ENCODE results near the gene DMXL2.
"Not testable (repeated sequence)": the region's sequence is repeated elsewhere in the genome, so short reads cannot be mapped to it uniquely, and the experiment has no call there.

Gene DMXL2

DNA sequence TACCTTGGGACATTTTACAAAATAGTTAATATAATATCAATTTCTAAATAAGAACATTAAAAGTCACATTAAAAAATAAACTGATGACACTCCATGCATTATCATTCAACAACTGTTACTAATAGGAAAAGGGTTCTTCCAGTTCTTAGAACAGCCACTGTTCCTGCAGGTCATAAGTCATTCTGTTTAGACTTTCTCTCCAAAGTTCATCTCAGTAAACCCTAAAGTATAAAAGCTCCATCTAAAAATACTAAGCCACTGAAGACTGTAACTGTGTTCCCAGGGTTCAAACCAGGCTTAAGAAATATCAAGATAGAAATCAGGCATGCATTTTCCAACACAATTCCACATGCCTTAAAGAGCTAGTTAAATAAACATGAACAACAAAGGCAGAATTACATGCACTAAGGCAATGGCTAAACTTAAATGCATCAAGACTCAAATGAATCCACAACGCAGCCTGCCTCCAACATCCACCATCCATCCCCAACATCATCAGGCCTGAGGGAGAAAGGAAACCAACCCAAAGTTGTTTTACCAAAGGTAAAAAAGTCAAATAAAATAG, 46.2 kb downstream of the DMXL2 start:
- no peak for DNase-seq (ENCODE audit: low read depth, low spot score)

DNA sequence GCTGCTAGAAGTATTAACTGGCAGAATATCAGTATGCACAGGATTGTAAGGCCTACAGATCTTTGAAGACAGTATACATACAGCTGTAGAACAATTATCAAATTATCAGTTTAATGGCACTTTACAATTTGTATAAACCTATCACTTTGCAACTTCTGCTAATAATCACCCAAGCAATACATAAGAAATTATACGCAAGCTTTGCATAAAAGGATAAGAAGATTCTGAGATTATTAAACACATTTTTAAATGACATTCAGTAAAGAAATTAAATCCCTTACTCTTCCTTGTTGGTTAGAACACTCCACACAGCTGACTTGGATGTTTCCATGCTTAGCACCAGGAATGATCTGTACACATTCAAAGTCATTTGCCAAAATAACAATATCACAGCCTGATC, 46.8 kb downstream of the DMXL2 start:
- DNase-seq (ENCODE audit: low read depth, low spot score) = no peak

DNA sequence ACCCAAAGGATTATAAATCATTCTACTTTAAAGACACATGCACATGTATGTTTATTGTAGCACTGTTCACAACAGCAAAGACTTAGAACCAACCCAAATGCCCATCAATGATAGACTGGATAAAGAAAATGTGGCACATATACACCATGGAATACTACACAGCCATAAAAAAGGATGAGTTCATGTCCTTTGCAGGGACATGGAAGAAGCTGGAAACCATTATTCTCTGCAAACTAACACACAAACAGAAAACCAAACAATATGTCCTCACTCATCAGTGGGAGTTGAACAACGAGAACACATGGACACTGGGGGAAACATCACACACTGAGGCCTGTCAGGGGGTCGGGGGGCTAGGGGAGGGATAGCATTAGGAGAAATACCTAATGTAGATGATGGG, 49.2 kb downstream of the DMXL2 start:
- not testable (repeated sequence) for DNase-seq (ENCODE audit: low read depth, low spot score)

DNA sequence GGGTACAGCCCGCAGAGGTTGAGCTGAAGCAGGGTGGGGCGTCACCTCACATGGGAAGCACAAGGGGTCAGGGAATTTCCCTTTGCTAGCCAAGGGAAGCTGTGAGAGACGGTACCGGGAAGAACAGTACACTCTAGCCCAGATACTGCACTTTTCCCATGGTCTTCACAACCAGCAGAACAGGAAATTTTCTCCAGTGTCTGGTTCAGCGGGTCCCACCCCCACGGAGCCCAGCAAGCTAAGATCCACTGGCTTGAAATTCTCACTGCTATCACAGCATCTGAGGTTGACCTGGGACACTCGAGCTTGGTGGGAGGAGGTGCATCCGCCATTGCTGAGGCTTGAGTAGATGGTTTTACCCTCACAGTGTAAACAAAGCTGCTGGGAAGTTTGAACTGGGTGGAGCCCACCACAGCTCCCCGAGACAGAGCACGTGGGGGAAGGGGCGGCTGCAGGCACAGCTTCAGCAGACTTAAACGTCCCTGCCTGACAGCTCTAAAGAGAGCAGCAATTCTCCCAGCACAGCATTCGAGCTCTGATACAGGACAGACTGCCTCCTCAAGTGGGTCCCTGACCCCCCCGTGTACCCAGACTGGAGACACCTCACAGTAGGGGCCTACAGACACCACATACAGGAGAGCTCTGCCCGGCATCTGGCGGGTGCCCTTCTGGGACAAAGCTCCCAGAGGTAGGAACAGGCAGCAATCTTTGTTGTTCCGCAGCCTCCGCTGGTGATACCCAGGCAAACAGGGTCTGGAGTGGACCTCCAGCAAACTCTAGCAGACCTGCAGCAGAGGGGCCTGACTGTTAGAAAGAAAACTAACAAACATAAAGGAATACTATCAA, 53.4 kb downstream of the DMXL2 start:
- DNase-seq (ENCODE audit: low read depth, low spot score) = not testable (repeated sequence)

DNA sequence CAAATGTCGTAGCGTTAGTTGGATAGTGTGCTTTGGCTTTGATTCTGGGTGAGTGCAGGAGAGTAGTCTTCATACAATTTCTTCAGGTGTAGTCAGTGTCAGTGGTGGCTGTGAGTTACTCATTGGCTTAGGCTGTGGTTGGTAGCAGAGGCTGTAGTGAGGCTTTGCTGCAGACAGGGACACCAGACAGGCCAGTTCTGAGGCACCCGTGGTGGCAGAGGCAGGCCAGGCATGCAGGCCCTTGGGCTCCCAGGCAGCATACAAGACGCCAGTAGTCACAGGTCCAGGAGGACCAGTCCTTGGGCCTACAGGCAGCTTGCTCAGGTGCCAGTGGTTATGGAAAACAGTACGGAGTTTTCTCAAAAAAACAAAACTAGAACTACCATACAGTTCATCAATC, 61.3 kb downstream of the DMXL2 start:
- DNase-seq (ENCODE audit: low read depth, low spot score) = no peak

DNA sequence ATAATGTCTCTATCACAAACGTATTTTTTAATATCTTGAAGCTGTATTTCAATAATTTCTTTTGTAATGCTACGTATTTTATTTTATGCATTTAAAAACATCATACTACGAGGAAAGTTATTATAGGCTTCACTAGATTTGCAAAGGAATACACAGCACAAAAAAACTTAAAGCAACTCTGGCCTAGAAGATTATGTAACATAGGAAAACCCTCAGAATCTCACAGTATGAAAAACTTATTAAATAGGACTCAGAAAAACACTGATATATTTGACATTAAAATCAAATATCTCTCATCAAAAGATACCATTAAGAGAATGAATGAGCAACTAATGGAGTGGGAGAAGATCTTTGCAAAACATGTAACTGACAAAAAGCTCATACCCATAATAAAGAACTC, 63.7 kb downstream of the DMXL2 start:
- DNase-seq (ENCODE audit: low read depth, low spot score) = no peak

DNA sequence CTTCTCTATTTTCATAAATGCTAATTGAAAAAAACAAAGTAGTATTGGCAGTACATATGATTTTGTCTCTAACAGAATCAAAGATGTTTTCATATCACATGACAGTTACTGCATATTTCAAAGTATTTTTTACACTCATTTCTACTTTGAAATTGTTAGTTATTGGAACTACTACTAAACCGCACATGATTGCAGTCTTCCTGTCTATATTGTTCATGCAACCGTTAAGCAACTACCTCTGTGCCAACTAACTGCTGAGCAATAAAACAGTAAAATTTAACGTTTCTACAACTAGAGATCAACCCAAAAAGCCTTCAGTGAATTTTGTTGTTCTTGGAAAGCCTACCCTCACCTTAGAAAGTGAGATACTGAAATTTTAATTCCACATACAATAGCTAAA, 64.2 kb downstream of the DMXL2 start:
- DNase-seq (ENCODE audit: low read depth, low spot score) = no peak

DNA sequence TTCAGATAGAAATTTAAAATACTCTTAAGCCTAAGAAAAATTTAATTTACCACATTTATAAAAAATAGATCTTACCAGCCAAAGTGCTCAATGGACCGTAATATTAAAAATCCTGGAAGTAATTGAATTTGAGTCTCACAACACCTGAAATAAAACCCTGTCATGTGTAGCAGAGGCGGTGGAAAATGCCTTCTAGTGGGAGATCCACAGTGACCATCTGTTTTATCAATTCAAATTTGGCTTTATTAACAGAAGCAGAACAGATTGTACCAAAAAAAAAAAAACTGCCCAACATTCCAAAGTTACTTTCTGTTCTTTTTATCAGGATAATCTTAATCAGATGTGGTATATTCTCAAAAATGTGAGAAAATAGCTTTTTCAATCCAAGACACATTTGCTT, 71.7 kb downstream of the DMXL2 start:
- no peak for DNase-seq (ENCODE audit: low read depth, low spot score)

DNA sequence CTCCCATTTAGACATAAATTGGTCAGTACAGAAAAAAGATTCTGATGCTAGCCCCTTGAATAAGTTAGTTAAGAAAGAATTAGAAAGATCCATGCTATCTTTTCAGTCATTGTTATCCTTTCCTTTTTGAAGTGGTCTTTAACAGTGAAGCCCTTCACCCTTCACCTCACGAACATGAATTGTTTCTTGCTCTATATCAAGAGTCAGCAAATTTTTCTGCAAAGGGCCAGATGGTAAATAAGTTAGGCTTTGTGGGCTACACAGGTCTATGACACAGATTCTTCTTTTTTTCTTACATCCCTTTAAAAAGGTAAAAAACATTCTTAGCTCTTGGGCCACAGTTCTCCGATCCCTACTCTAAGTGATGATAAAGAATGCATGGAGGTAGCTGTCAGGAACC, 74.9 kb downstream of the DMXL2 start:
- DNase-seq (ENCODE audit: low read depth, low spot score) = no peak

DNA sequence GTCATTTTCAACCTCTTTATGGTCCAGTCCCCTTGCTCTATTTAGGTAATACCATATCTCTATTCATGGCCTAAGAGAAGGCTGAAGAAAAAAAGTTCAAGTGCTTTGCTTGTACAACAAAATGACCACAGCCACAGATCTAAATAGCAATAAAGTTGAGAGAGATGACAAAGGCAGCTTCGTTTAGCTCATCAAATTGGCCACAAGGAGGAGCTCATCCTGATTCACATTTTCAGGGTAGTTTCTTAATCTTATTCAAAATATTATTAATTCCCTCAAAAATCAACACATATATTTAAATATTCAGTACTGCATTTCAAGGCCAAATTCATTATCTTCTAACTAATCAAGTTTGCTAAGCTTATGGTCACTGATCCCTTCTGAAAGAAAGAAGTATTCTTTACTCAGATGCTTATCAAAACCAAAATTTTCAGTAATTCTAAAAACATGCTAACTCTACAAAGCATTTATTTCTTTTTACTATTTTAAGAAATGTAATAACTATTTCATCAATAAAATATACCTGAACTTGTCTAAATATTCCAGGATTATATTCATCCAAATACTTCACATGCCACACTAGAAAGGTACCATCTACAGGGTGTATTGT, 85.5 kb downstream of the DMXL2 start:
- no peak for DNase-seq (ENCODE audit: low read depth, low spot score)

DNA sequence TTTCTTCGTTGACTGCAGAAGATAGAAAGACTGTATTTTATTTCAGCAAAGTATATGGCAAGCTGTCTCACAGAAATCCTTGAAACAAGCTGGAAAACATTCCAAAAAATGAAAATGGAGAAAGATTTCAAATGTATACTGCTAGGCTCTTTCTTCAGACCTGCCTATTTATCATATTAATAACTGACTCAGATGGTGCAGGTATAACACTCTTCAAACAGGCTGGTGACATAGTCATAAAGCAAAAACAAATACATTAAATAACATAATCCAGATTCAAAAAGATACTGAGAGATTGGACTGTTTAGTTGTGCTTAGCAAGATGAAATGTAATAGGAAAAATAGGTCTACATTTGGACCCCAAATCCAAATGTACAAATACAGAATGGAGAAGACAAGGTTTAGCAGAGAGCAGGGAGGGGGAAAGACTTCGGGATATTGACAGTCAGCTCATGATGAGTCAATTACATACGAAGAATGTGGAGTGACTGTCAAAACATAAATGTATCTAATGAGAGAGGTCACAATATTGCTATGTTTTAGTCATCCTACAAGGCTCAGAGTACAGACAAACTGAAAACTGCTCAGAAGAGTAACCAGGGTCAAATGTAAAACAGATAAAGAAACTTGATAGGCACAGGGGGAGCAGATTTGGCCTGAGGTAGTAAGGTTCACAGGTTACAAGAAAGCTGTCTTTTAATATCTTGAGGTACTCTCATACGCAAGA, 88.7 kb downstream of the DMXL2 start:
- DNase-seq (ENCODE audit: low read depth, low spot score) = no peak

DNA sequence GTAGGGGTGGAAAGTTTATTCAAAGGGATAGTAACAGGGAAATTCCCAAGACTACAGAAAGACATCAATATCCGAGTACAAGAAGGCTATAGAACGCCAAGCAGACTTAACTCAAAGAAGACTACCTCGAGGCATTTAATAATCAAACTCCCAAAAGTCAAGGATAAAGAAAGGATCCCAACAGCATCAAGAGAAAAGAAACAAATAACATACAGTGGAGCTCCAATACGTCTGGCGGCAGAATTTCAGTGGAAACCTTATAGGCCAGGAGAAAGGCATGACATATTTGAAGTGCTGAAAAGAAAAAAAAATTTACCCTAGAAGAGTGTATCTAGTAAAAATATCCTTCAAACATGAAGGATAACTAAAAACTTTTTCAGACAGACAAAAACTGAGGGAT, 95.6 kb downstream of the DMXL2 start:
- no peak for DNase-seq (ENCODE audit: low read depth, low spot score)

DNA sequence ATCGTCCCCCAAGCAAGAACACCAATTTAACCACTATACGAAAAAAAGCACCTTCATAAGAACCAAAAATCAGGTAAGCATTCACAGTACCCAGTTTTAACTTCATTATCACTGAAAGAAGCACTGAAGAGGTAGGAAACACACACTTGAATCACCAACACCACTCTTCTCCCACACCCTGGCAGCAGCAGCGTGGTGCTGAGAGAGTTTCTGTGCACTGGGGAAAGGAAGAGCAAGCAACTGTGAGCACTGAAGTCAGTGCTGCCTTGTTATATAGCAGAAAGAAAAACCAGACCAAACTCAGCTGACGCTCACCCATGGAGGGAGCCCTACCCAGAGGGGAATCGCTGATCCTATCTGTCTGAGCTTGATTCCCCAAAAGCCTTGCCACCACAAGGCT, 98.2 kb downstream of the DMXL2 start:
- no peak for DNase-seq (ENCODE audit: low read depth, low spot score)

DNA sequence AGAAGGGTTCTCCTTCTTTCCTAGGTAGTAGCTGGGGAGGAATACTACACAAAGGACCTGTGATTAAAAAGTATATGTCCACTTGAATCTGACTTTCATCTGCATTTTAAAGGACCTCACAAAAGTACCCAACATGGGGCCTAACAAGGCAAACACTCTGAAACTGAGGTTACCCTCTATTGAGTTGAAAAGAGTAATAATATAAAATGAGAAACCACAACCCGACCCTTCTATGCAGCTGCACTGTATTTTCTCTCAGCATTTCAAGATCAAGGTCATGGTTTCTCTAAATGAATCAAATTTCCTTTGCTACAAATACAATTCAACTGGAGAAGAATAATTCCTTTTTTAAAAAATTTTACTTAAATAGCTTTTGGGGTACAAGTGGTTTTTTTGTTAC, 106.3 kb downstream of the DMXL2 start:
- no peak for DNase-seq (ENCODE audit: low read depth, low spot score)

DNA sequence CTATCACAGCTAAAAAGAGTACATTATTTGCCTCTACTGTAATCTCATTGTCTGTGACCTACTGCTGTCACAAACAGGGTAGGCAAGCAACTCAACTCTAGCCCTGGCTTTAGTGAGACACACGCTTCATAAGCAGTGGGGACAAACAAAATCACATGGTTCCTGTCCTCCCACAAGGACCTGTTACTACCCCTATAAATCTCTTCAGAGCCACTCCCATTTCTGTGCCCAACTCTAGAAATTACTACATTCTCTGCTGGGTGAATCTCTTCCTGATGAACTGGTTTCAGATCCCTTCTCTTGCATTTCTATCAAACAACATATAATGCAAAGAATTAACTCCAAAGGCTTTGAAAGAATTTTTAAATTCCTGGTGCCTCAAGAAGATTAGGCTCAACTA, 117.3 kb downstream of the DMXL2 start:
- no peak for DNase-seq (ENCODE audit: low read depth, low spot score)

DNA sequence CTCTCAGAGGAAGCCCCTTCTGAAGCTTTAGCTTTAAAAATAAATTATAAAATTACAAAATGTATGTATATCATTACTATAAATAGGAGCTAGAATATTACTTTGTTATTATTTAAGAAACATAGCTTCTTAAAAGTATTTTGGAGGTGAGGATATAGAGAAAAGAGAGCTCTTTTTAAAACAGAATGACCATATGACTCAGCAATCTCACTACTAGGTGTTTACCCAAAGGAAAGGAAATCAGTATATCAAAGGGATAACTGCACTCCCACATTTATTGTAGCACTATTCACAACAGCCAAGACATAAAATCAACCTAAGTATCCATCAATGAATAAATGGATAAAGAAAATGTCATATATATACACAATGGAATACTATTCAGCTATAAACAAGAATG, 119.6 kb downstream of the DMXL2 start:
- no peak for DNase-seq (ENCODE audit: low read depth, low spot score)

DNA sequence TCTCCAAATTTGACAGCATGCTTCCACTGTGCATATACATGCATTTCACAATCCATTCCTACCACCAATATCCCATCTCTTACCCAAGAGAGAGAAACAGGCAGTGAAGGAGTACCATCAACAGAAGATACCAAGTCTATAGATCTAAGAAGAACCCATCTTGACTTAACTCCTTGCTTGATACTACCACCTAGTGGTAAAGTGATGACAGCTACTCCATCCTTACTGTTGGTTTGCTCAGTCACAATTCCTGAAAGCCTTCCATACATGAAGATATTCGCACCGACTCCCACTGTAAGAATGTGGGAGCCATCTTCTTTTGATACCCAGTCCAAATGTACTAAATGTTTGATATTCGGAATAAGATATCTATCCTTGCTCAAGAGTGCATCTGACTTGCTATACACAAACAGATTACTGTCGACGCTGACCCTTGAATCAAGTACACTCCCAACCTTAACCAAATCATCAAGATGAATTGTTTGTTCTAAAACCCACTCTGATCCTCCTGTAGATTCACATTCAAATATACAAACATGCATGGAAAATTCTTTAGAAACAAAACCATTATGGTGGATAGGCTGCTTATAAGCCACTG, 123.1 kb downstream of the DMXL2 start:
- no peak for DNase-seq (ENCODE audit: low read depth, low spot score)

DNA sequence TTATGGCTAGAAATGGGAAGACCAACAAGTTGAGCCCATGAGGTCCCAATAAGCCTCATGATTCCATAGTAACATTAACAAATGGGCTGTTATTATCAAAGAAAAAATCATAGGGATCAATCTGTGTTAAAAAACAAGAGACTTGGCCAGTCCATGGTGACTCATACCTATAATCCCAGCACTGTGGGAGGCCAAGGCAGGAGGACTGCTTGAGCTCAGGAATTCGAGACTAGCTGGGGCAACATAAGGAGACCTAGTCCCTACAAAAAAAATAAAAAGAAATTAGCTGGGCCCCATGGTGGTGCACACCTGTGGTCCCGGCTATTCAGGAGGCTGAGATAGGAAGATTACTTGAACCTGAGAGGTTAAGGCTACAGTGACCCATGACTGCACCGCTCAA, 124.8 kb downstream of the DMXL2 start:
- no peak for DNase-seq (ENCODE audit: low read depth, low spot score)

DNA sequence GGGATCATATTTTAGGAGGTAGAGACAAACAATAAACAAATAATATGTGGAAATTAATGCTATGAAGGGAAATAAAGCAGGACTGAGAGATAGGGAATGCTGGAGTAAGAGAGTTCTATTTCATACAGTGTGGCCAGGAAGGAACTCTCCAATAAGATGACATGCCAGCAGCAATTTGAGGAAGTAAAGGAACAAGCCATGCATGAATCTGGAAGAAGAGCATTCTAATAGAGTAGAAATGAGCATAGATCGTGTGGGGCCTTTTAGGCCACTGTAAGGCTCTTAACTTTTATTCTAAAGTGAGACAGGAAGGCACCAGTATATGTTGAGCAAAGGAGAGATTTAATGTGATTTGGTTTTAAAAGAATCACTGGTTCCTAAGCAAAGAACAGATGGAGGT, 126.3 kb downstream of the DMXL2 start:
- no peak for DNase-seq (ENCODE audit: low read depth, low spot score)

DNA sequence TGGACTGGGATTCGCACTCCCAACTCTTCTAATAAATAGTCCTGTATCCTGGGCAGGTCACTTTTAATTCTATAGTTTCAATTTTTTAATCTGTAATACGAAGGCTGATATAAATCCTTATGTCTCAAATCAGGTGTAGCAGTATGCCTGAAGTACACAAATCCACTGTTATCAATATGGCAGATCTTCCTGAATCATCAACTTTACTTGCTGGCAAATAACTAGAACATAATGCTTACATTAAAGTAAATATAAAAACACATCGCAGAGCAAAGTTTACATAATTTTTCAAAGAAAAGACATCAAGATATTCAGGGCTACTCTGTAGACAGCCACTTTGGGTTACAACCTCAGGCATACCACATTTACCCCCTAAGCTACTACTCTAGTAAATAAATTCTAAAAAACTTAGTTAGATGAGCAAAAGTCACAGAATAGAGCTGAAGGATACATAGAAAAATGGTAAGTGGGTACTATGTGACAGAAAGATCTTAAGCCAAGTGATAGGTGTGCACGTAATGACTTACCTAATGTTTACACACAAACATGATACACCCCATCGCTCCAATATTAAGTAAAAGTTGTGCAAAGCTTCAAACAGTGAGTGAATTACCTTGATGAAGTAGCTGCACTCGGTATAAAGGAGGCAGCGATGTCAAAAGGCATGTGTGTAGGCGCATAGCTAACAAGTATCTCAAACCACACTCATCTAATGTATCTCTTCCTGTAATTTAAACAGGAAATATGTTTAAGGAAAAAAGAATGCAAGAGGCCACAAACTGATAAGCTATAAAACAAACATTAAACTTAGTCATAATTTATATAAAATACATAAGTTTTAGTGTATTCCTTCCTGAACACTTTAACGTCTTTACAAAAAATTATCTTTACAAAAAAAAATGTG, 127.9 kb downstream of the DMXL2 start:
- DNase-seq (ENCODE audit: low read depth, low spot score) = no peak

DNA sequence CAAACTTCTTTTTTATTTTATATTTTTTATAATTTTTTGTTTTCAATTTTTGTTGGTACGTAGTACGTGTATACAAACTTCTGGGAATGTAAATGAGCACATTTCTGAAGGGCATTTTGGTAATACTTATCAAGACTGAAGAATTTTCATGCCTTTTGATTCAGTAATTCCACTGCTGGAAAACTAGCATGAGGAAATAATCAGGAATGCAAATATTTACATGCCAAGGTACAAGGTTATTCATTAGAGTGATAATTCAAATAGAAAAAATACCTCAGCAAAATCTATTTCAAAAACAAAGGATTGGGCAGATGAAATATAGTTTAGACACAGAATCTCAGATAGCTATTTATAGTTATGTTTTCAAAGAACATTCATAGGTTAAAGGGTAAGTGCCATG, 128.7 kb downstream of the DMXL2 start:
- DNase-seq (ENCODE audit: low read depth, low spot score) = no peak
